ENCODE measurements around the gene ONECUT1. TPM values are rescaled to one million over a fixed set of nuclear protein-coding genes. Genes with fewer than 3 reads are reported as not detected.

The ONECUT1 gene
- total and polyA plus RNA-seq, 2 donors (not counting 3 experiments of a cell fraction or from before 2014, with no cell fraction given) = not detected

DNA sequence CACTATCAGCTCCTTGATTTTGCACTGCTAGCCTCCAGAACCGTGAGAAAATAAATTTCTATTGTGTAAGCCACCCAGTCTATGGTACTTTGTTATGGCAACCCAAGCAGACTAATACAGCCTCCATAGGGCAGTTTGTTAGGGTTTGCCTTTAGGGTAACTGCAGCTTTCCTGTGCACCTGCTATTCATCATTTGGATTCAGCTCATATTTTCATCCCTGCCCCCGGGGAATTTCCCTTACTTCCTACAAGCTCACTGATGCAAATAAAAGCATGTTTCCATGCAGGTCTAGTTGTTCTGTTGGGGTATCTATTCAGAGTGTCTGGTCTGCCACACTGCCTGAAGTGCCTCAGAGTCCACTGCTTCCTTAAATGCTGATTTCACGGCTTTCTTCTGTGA, 62.3 kb downstream of the ONECUT1 start:
- DNase-seq (ENCODE audit: low read depth, low spot score) = peak; percentile 61
- Histone ChIP-seq H3K27me3 (ENCODE audit: control insufficient read depth in 2 of 2, insufficient read depth in 2 of 2, low read length in 2 of 2) (no peaks in the 10 kb centered on the region), H3K27ac (ENCODE audit: insufficient read depth, low read depth, low read length) (peak overlapping the region; percentile 43), H3K4me3 (replicated peaks in 1 of 3; ENCODE audit: insufficient read depth in 1 of 3, low read depth in 1 of 3, low read length in 3 of 3) (no peak overlapping the region), H3K4me1 (ENCODE audit: control insufficient read depth, extremely low read depth, insufficient read depth, low read length) (peaks cover 38% of the 10 kb centered on the region), H3K79me2 (ENCODE audit: control insufficient read depth, insufficient read depth, low read length) (no peaks in the 10 kb centered on the region), H4K20me1 (replicated peaks; ENCODE audit: control insufficient read depth, extremely low read depth, insufficient read depth, low read length) (no peaks in the 10 kb centered on the region), H2AFZ (ENCODE audit: low read depth, low read length) (no peak overlapping the region), H3K9me3 (replicated peaks; ENCODE audit: control insufficient read depth, insufficient read depth, low read length) (no peaks in the 10 kb centered on the region), H3K9me1 (replicated peaks; ENCODE audit: control insufficient read depth, extremely low read depth, insufficient read depth, low read length) (no peaks in the 10 kb centered on the region), H3K9ac (replicated peaks; ENCODE audit: extremely low read depth, insufficient read depth, low read length) (no peak overlapping the region), H3K36me3 (ENCODE audit: control insufficient read depth in 2 of 2, extremely low read depth in 1 of 2, insufficient read depth in 2 of 2, low read length in 2 of 2) (no peaks in the 10 kb centered on the region), H3K4me2 (ENCODE audit: insufficient read depth, low read length) (no peak overlapping the region)
- ChIA-PET POLR2A (no interaction called here), CTCF (interaction anchor here (1.1 to 1.8 kb wide), 2 partner anchors 9 to 49 kb away, joined by 4 to 6 read pairs; no protein-coding TSS in a partner anchor)
- peak; percentile 18 for FAIRE-seq
- no TSS peak for BruUV-seq (replicated peaks)
- TF ChIP-seq, protein P1, sequence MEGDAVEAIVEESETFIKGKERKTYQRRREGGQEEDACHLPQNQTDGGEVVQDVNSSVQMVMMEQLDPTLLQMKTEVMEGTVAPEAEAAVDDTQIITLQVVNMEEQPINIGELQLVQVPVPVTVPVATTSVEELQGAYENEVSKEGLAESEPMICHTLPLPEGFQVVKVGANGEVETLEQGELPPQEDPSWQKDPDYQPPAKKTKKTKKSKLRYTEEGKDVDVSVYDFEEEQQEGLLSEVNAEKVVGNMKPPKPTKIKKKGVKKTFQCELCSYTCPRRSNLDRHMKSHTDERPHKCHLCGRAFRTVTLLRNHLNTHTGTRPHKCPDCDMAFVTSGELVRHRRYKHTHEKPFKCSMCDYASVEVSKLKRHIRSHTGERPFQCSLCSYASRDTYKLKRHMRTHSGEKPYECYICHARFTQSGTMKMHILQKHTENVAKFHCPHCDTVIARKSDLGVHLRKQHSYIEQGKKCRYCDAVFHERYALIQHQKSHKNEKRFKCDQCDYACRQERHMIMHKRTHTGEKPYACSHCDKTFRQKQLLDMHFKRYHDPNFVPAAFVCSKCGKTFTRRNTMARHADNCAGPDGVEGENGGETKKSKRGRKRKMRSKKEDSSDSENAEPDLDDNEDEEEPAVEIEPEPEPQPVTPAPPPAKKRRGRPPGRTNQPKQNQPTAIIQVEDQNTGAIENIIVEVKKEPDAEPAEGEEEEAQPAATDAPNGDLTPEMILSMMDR (IDR thresholded peaks at IDR 0.05; ENCODE audit: extremely low read depth in 1 of 2, insufficient read depth in 1 of 2, low read depth in 1 of 2, low read length in 2 of 2) = no peak
- TF ChIP-seq EZH2 (IDR thresholded peaks at IDR 0.05; ENCODE audit: borderline replicate concordance, low read depth, low read length, severe bottlenecking) (no peak), POLR2AphosphoS5 (IDR thresholded peaks at IDR 0.05; ENCODE audit: insufficient read depth, low read depth, low read length) (no peak), JUN (IDR thresholded peaks at IDR 0.05; ENCODE audit: borderline replicate concordance, insufficient read depth, insufficient read length, low read depth) (no peak), GATA2 (IDR thresholded peaks at IDR 0.05; ENCODE audit: insufficient read depth, insufficient read length, low read depth, low read length) (no peak)
- dilution Hi-C loops (cut with MboI; ENCODE audit: extremely low pct_ligation_motif_present, low sequenced_read_pairs) (no loop called here), intact Hi-C loops (cut with micrococcal nuclease) (no loop called here)

DNA sequence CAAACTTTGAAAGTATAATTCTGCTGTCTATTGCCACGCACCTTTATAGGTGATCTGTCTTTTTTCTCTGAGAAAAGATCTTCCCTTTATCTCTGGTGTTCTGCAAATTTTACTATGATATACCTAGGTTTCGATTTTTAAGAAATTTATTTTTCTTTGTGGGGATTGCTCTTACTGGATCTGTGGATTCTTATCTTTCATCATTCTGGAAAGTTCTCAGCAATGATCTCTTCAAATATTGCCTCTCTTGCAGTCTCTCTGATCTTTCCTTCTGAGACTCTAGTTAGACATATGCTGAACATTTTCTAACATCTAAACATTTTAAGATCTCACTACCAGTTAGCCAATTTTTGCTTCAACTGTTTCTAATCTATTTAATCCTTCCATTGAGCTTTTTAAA, 63.9 kb downstream of the ONECUT1 start:
- no peak for DNase-seq (ENCODE audit: low read depth, low spot score)
- H3K9me3 ChIP-seq (replicated peaks; ENCODE audit: control insufficient read depth, insufficient read depth, low read length) = no peaks in the 10 kb centered on the region
- dilution Hi-C loops (cut with MboI; ENCODE audit: extremely low pct_ligation_motif_present, low sequenced_read_pairs) = no loop called here
- ChIA-PET CTCF (interaction anchor here (1.1 to 2.4 kb wide), 3 partner anchors 8 to 395 kb away, joined by 3 to 7 read pairs (median 6); no protein-coding TSS in a partner anchor), POLR2A (no interaction called here)
- H3K9ac ChIP-seq (replicated peaks; ENCODE audit: extremely low read depth, insufficient read depth, low read length) = no peak overlapping the region
- peaks cover 33% of the 10 kb centered on the region for H3K4me1 ChIP-seq (ENCODE audit: control insufficient read depth, extremely low read depth, insufficient read depth, low read length)
- H3K9me1 ChIP-seq (replicated peaks; ENCODE audit: control insufficient read depth, extremely low read depth, insufficient read depth, low read length) = no peaks in the 10 kb centered on the region
- no peaks in the 10 kb centered on the region for H4K20me1 ChIP-seq (replicated peaks; ENCODE audit: control insufficient read depth, extremely low read depth, insufficient read depth, low read length)
- H3K27ac ChIP-seq (ENCODE audit: insufficient read depth, low read depth, low read length) = no peak overlapping the region
- intact Hi-C loops (cut with micrococcal nuclease) = no loop called here
- H3K27me3 ChIP-seq (ENCODE audit: control insufficient read depth in 2 of 2, insufficient read depth in 2 of 2, low read length in 2 of 2) = no peaks in the 10 kb centered on the region
- FAIRE-seq = no peak
- H2AFZ ChIP-seq (ENCODE audit: low read depth, low read length) = no peak overlapping the region
- H3K4me3 ChIP-seq (replicated peaks in 1 of 3; ENCODE audit: insufficient read depth in 1 of 3, low read depth in 1 of 3, low read length in 3 of 3) = no peak overlapping the region
- no TSS peak for BruUV-seq (replicated peaks)
- H3K4me2 ChIP-seq (ENCODE audit: insufficient read depth, low read length) = no peak overlapping the region
- no peaks in the 10 kb centered on the region for H3K79me2 ChIP-seq (ENCODE audit: control insufficient read depth, insufficient read depth, low read length)
- no peaks in the 10 kb centered on the region for H3K36me3 ChIP-seq (ENCODE audit: control insufficient read depth in 2 of 2, extremely low read depth in 1 of 2, insufficient read depth in 2 of 2, low read length in 2 of 2)
- no peak for TF ChIP-seq JUN (IDR thresholded peaks at IDR 0.05; ENCODE audit: borderline replicate concordance, insufficient read depth, insufficient read length, low read depth)
- TF ChIP-seq POLR2A (IDR thresholded peaks at IDR 0.05; ENCODE audit: low read depth, low read length) = no peak
- no peak for TF ChIP-seq MYC (IDR thresholded peaks at IDR 0.05; ENCODE audit: low read depth, low read length)
- TF ChIP-seq FOS (IDR thresholded peaks at IDR 0.05; ENCODE audit: borderline replicate concordance, insufficient read depth, low read length) = no peak
- no peak for TF ChIP-seq EZH2 (IDR thresholded peaks at IDR 0.05; ENCODE audit: borderline replicate concordance, low read depth, low read length, severe bottlenecking)
- no peak for TF ChIP-seq POLR2AphosphoS5 (IDR thresholded peaks at IDR 0.05; ENCODE audit: insufficient read depth, low read depth, low read length)
- TF ChIP-seq, protein P1 (IDR thresholded peaks at IDR 0.05; ENCODE audit: extremely low read depth in 1 of 2, insufficient read depth in 1 of 2, low read depth in 1 of 2, low read length in 2 of 2) = no peak
- TF ChIP-seq MAX (IDR thresholded peaks at IDR 0.05; ENCODE audit: insufficient read depth, insufficient read length) = no peak
- no peak for TF ChIP-seq GATA2 (IDR thresholded peaks at IDR 0.05; ENCODE audit: insufficient read depth, insufficient read length, low read depth, low read length)

All from endothelial cell of umbilical vein (primary cell).